GM12891 (cell line): ENCODE data around the gene TAF10.

ENCODE experiments used
- DNase-seq: peaks from one replicate; pipeline ENCODE4 v3.0.0; 2011; ENCODE audit warnings: low spot score; ENCODE audit not compliant: insufficient read length
- FAIRE-seq: peaks from 2 replicates; lab custom pipeline; 2011; peaks lifted over from hg19 to GRCh38; lab: Jason Lieb, UNC
- PAX5 ChIP-seq: IDR thresholded peaks from 2 replicates; pipeline ENCODE4 v1.6.1; 2011; ENCODE audit warnings: low read length, moderate library complexity, mild to moderate bottlenecking; ENCODE audit not compliant: insufficient read depth, severe bottlenecking
- POLR2A ChIP-seq: IDR thresholded peaks from 2 replicates; pipeline ENCODE4 v1.6.1; 2011; ENCODE audit warnings: low read depth, low read length, control low read depth
- POLR2AphosphoS5 ChIP-seq: IDR thresholded peaks from 2 replicates; pipeline ENCODE4 v1.6.1; 2011; ENCODE audit warnings: low read depth, low read length, control low read depth
- POU2F2 ChIP-seq: IDR thresholded peaks from 2 replicates; pipeline ENCODE4 v1.6.1; 2011; ENCODE audit warnings: low read depth, mild to moderate bottlenecking, control low read depth, low read length, moderate library complexity
- SPI1 ChIP-seq: IDR thresholded peaks from 2 replicates; pipeline ENCODE4 v1.6.1; 2011; ENCODE audit warnings: low read depth, low read length, control low read depth
- TAF1 ChIP-seq: IDR thresholded peaks from 2 replicates; pipeline ENCODE4 v1.6.1; 2011; ENCODE audit warnings: low read depth, low read length, control low read depth

The TAF10 gene

DNA sequence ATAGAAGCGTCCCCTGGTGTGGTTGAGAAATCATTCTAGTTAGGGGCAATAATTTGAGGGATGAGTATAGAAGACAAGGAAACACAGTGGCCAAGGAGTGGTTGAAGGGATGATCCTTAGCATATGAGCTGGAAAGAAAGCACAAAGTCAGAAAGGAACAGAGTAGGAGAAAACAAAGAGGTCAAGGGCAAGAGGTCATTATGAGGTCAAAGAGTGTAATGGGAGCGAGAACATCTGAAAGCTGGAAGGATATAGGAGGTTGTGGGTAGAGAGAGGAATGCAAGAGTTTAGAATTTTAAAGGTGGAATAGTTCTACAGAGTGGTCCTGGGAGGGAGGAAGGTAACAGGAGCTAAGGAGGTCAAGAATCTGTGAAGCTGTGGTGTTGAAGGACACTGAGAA lies 41.6 kb upstream of the TAF10 start:
- no peak for TF ChIP-seq PAX5
- FAIRE-seq (no peak), DNase-seq (no peak)

DNA sequence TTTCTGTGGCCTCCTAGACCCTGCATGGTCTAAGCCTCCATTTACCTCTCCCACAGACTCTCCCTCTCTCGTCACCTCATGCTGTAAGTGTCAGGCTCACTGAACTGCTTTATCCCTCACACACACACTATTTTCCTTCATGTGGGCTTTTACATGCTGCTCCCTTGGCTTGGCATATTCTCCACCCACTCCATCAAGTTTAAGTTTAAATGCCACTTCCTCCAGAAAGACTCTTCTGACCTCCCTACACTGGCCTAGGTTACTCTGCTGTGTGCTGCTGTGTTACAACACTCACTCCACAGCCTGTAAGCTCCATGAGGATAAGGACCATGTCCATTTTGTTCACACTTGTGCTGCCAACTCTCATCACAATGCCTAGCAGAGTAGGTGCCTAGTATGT lies 41.1 kb upstream of the TAF10 start:
- no peak for FAIRE-seq
- TF ChIP-seq PAX5 = no peak
- TF ChIP-seq SPI1 = no peak
- TF ChIP-seq TAF1 = no peak
- TF ChIP-seq POLR2AphosphoS5 = no peak
- no peak for TF ChIP-seq POU2F2
- no peak for TF ChIP-seq POLR2A
- no peak for DNase-seq

DNA sequence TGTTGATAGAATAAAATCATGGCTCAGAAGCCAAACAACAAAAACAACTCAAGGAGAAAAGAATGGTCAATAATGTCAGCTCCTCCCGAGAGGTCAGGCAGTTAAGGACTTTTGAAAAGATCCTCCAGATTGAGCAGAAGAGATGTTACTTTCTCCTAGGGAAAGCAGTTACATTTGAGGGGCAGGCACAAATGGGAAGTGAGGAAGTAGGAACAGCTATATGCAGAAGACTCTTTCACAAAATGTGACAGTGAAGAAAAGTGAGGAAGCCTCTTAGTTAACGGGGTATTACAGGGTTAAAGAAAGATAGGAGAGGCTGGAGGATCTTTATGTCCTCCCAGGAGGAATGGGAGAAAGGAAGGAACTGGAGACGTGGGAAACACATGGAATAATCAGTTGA lies 40.2 kb upstream of the TAF10 start:
- FAIRE-seq (no peak), DNase-seq (no peak)
- TF ChIP-seq TAF1 (no peak), POLR2A (no peak), PAX5 (no peak), POU2F2 (no peak), POLR2AphosphoS5 (no peak), SPI1 (no peak)

DNA sequence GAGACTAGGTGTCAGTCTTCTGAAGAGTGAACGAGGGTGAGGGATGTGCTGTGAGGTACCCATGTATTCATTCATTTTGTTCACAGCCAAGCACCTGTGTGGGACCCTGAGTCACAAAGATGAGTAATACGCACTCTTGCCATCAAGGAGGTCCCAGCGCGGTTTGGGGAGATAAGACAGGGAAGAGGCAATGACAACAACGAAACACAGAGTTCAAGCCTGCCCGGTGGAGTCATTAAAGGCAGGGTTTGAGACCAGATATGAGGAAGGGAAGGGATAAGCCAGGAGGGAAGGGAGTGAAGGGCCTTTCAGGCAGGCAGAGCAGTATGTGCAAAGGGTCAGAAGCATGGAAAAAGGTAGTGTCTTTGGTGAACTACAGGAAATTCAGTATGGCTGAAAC lies 39.0 kb upstream of the TAF10 start:
- DNase-seq (no peak), FAIRE-seq (no peak)
- TF ChIP-seq SPI1 (no peak), PAX5 (no peak), POLR2AphosphoS5 (no peak), POLR2A (no peak), POU2F2 (no peak), TAF1 (no peak)

DNA sequence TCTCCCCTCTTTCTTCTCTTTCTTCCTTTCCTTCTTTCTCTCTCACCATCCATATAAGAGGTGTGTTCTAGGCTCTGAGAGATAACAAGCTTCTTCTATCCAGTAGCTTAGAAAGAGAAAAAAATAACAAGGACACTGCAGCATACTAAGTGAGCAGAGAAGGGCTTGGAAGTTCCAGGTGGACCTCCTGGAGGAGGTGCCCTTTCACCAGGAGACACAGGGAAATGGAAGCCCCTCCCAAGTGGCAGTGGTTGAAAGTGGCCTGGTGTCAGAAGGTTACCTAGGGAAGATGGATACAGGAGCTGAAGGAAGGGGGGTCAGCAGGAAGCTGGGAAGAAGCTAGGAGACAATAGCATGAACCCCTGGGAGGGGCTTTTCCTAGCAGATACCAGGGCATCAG lies 38.1 kb upstream of the TAF10 start:
- DNase-seq = no peak
- TF ChIP-seq PAX5 = no peak
- no peak for TF ChIP-seq TAF1
- TF ChIP-seq SPI1 = no peak
- no peak for TF ChIP-seq POLR2A
- no peak for TF ChIP-seq POU2F2
- no peak for TF ChIP-seq POLR2AphosphoS5
- FAIRE-seq = no peak

DNA sequence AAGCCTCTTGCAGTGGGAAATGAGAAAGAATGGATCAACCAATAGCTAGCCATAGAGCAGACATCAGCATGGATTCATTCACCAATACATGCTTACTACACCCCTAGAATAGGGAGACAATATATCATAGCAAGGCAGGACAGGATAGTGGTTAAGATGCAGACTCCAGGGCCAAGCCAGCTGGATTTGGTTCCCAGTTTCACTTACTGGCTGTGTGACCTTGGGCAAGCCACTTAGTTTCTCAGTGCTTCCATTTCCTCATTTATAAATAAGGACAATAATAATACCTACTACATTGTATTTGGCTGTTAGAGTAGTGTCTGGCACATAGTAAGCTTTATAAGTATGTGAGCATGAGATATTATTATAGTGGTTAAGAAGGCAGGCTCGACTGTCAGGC lies 36.5 kb upstream of the TAF10 start:
- TF ChIP-seq PAX5 (no peak), SPI1 (peak; percentile 35; the same call in 1 of the 2 replicates)
- DNase-seq (no peak), FAIRE-seq (no peak)

DNA sequence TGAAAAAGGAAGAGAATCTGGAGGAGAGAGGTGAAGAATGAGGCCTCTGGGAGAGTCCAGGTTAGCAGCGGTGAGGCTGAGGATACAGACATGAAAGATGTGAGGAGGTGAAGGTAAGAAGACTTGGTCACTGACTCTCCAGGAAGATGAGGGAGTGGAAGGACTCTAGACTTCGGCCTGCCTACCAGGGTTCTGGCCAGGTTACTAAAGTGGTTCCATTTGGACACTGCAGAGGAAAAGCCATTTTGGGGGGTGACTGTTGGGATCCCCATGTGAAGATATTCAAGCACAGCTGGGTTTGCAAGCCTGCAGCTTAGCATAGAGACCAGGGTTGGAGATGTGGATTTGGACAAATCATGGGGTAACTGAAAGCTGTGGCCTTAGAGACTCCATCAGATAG lies 35.8 kb upstream of the TAF10 start:
- DNase-seq = no peak
- TF ChIP-seq PAX5 = no peak
- no peak for TF ChIP-seq TAF1
- TF ChIP-seq SPI1 = no peak
- no peak for TF ChIP-seq POLR2AphosphoS5
- TF ChIP-seq POLR2A = no peak
- no peak for TF ChIP-seq POU2F2
- no peak for FAIRE-seq

DNA sequence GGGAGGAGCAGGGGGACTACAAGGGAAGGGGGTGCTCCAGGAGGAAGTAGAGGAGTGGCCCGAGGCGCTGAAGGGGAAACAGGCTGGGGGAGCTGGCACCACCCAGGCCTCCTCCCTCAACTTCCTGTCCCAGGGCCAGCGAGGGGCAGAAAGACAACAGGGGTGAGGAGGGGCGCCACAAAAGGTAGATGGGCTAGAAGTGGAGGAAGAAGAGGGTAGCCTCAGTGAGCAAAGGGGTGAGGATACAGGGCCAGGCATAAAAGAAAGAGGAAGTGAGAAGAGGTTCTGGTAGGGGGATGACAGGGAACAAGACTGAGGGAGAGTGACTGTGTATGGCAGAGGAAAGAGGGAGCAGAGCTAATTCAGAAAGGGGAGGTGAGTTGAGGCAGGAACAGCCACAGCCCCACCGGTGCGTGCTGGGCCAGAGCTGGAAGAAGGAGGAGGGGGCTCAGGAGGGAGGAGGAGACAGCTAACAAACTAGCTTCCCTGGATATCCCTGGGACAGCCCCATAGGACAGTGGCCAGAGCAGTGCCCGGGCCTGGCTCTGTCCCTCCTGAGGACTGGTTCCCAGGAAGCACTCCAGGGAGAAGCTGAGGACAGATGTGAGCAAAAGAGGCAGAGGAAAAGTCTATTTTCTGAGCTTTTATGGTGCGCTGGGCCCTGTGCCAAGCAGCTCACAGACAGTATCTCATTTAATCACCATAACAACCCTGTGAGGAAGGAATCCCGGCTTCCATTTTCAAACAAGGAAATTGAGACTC lies 35.1 kb upstream of the TAF10 start:
- peak; percentile 91 for FAIRE-seq
- peak; percentile 61 for DNase-seq
- TF ChIP-seq TAF1 (no peak), POU2F2 (0 out of 2 replicates have a peak, but pooled peaks have one; percentile 10), SPI1 (peak; percentile 98), PAX5 (no peak), POLR2A (no peak), POLR2AphosphoS5 (no peak)

DNA sequence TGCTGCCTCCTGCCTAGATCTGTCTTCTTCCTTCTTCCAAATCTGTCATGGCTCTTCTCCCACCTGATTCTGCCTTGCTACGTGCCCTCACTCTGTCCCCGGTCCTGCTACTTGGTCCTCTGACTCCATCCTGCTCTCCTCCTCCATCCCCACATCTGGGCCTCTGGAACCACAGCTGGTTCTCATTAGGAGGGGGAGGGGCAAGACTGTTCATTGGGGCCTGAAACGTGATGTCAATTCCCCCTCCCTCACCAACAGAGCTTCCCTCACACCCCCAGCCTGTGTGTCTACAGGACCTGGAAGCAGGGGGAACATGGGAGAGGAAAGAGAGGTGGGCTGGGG lies 34.5 kb upstream of the TAF10 start:
- no peak for FAIRE-seq
- DNase-seq = no peak
- no peak for TF ChIP-seq TAF1
- no peak for TF ChIP-seq PAX5
- TF ChIP-seq POLR2A = no peak
- TF ChIP-seq POLR2AphosphoS5 = no peak
- TF ChIP-seq SPI1 = no peak
- TF ChIP-seq POU2F2 = no peak

DNA sequence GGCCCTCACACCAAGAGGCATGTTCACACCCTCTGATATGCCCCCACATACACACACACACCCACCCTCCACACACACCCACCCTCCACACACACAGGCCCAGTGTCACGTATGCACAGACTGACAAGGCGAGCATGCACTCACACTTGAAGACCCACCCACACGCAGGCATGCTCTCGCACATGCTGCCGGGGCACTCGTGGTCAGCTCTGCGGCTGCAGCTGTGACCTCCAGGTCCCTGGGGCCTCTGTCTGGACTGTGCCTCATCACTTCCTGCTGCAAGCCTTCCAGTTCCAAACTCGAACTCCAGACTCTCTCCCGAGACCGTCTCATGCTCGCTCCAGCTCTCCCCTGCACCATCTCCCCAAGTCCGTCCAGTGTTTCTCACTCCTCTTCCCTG lies 34.1 kb upstream of the TAF10 start:
- FAIRE-seq (peak; percentile 20), DNase-seq (no peak)
- no peak for TF ChIP-seq POLR2A
- TF ChIP-seq TAF1 = no peak
- no peak for TF ChIP-seq SPI1
- no peak for TF ChIP-seq POU2F2
- TF ChIP-seq POLR2AphosphoS5 = no peak
- TF ChIP-seq PAX5 = no peak

DNA sequence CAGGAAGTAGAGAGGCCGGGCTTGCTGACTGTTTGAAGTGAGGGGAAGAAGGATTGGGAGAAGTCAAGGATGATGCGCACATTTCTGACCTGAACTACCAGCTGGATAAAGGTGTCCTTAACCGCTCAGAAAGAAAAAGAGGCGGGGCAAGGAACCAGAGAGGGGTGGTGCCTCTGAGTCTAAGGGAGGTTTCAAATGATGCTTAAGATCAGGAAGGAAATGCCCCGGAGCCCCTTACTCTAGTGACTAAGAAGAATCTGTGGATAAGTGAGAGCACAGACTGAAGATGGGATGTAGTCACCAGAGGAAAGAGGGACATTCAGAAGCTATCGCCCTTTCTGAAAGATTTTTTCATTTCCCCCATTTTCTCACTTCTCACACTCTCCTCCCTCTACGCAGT lies 30.9 kb upstream of the TAF10 start:
- no peak for TF ChIP-seq TAF1
- no peak for TF ChIP-seq POLR2A
- TF ChIP-seq PAX5 = no peak
- no peak for TF ChIP-seq POU2F2
- no peak for TF ChIP-seq POLR2AphosphoS5
- no peak for TF ChIP-seq SPI1
- FAIRE-seq (no peak), DNase-seq (no peak)
